ENCODE data around the gene BORCS5.

DNA sequence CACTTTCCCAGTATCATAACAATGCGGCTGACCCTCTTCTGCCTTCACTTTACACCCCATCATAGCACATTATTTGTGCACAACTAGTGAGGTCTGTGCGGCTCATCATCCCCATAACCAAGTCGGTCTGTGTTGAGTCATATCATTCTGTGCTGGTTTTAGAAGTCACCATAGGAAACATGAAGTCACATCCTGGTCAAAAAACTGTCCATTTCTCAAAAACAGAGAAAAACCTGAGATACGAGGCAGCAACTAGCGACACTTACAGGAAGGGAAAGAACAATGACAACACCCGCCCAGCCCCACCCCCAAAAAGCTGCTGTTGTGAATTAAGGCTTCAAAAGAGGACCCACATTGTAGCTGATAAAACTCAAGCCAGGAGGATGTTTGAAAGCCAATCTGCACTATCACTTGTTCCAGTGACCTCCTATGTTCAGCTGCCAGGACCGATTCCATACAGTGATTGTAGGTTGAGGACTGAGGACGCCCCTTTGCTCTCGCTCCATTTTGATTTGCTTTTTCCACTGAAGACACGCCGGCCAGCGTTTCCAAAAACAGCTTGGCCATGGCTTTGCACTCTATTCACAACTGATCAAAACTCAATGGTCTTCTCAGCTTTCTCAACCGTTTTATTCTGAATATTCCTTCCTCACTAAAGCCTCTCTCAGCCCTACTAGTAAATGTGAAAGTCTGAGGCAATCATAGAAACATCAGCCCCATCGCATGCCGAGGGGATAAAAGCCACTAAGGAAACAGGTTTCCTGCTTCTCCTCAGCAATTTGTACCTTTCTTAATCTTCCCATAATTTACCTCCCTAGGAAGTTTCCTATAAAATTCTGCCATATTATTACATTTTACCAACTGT, 118.3 kb downstream of the BORCS5 start:
- TF ChIP-seq EZH2phosphoT487 (IDR thresholded peaks at IDR 0.05; ENCODE audit: insufficient read depth, low read depth) = no peak
- no peak for TF ChIP-seq EZH2 (IDR thresholded peaks at IDR 0.05; ENCODE audit: insufficient read depth, poor library complexity, severe bottlenecking)

Measured in GM23248 (cell line).